ENCODE measurements around the gene ACVR1.

The ACVR1 gene

GRCh38 chr2:157874997-157875640 is 1.0 kb downstream of the ACVR1 start:
- H3K27me3 ChIP-seq (ENCODE audit: insufficient read depth, low read length, poor library complexity) = no peaks in the 10 kb centered on the region
- peaks cover 26% of the 10 kb centered on the region for H3K4me1 ChIP-seq (ENCODE audit: insufficient read depth, low read length)
- H3K27ac ChIP-seq (ENCODE audit: low read length) = peak overlapping the region; percentile 23; the same call in 1 of the 2 replicates
- ATAC-seq (ENCODE audit: insufficient read depth, low read depth) = peak; percentile 10; the same call in 1 of the 3 replicates
- no peaks in the 10 kb centered on the region for H3K36me3 ChIP-seq (ENCODE audit: insufficient read depth, low read length)
- H3K4me3 ChIP-seq (ENCODE audit: low read depth in 1 of 2, low read length in 2 of 2) = peak overlapping the region; percentile 28 to 65; a peak in 3 of 4 replicates
- H3K9me3 ChIP-seq (ENCODE audit: insufficient read depth, low read length, severe bottlenecking) = no peaks in the 10 kb centered on the region
- no peaks in the 10 kb centered on the region for H4K20me1 ChIP-seq (ENCODE audit: insufficient read depth, low read length)
- no peak for DNase-seq
- peak overlapping the region; percentile 50 for H3K9ac ChIP-seq (ENCODE audit: low read depth, low read length)
- H3K4me2 ChIP-seq (ENCODE audit: insufficient read depth, low read length) = peak overlapping the region; percentile 70
- H2AFZ ChIP-seq (ENCODE audit: low read depth, low read length) = peak overlapping the region; percentile 64
- H3K79me2 ChIP-seq (ENCODE audit: insufficient read depth, low read length) = no peaks in the 10 kb centered on the region
- TF ChIP-seq CTCF (IDR thresholded peaks at IDR 0.05; ENCODE audit: borderline replicate concordance, extremely low read depth, low read length, poor library complexity, severe bottlenecking) (no peak), EZH2 (IDR thresholded peaks at IDR 0.05; ENCODE audit: borderline replicate concordance, low read depth, low read length, severe bottlenecking) (no peak)

GRCh38 chr2:157874348-157874747 is 1.8 kb downstream of the ACVR1 start:
- Histone ChIP-seq H3K9me3 (ENCODE audit: insufficient read depth, low read length, severe bottlenecking) (no peaks in the 10 kb centered on the region), H3K36me3 (ENCODE audit: insufficient read depth, low read length) (no peaks in the 10 kb centered on the region), H3K79me2 (ENCODE audit: insufficient read depth, low read length) (no peaks in the 10 kb centered on the region), H3K4me1 (ENCODE audit: insufficient read depth, low read length) (peaks cover 26% of the 10 kb centered on the region), H3K27ac (ENCODE audit: low read length) (no peak overlapping the region), H3K4me3 (ENCODE audit: low read depth in 1 of 2, low read length in 2 of 2) (peak overlapping the region in 1 of 2 experiments; percentile 65; a peak in 1 of 4 replicates), H3K27me3 (ENCODE audit: insufficient read depth, low read length, poor library complexity) (no peaks in the 10 kb centered on the region), H2AFZ (ENCODE audit: low read depth, low read length) (no peak overlapping the region), H3K4me2 (ENCODE audit: insufficient read depth, low read length) (peak overlapping the region; percentile 70; the same call in 1 of the 2 replicates), H3K9ac (ENCODE audit: low read depth, low read length) (no peak overlapping the region), H4K20me1 (ENCODE audit: insufficient read depth, low read length) (no peaks in the 10 kb centered on the region)
- TF ChIP-seq EZH2 (IDR thresholded peaks at IDR 0.05; ENCODE audit: borderline replicate concordance, low read depth, low read length, severe bottlenecking) (no peak), CTCF (IDR thresholded peaks at IDR 0.05; ENCODE audit: borderline replicate concordance, extremely low read depth, low read length, poor library complexity, severe bottlenecking) (no peak)
- no peak for ATAC-seq (ENCODE audit: insufficient read depth, low read depth)
- DNase-seq = no peak

GRCh38 chr2:157872791-157873190 is 3.3 kb downstream of the ACVR1 start:
- DNase-seq (no peak), ATAC-seq (ENCODE audit: insufficient read depth, low read depth) (no peak)
- H4K20me1 ChIP-seq (ENCODE audit: insufficient read depth, low read length) = no peaks in the 10 kb centered on the region
- no peaks in the 10 kb centered on the region for H3K27me3 ChIP-seq (ENCODE audit: insufficient read depth, low read length, poor library complexity)
- no peak overlapping the region for H3K9ac ChIP-seq (ENCODE audit: low read depth, low read length)
- no peak overlapping the region for H3K4me2 ChIP-seq (ENCODE audit: insufficient read depth, low read length)
- H3K36me3 ChIP-seq (ENCODE audit: insufficient read depth, low read length) = no peaks in the 10 kb centered on the region
- peaks cover 25% of the 10 kb centered on the region for H3K4me1 ChIP-seq (ENCODE audit: insufficient read depth, low read length)
- TF ChIP-seq EZH2 (IDR thresholded peaks at IDR 0.05; ENCODE audit: borderline replicate concordance, low read depth, low read length, severe bottlenecking) = no peak
- TF ChIP-seq CTCF (IDR thresholded peaks at IDR 0.05; ENCODE audit: borderline replicate concordance, extremely low read depth, low read length, poor library complexity, severe bottlenecking) = no peak
- no peaks in the 10 kb centered on the region for H3K9me3 ChIP-seq (ENCODE audit: insufficient read depth, low read length, severe bottlenecking)
- no peak overlapping the region for H2AFZ ChIP-seq (ENCODE audit: low read depth, low read length)
- no peaks in the 10 kb centered on the region for H3K79me2 ChIP-seq (ENCODE audit: insufficient read depth, low read length)
- no peak overlapping the region for H3K4me3 ChIP-seq (ENCODE audit: low read depth in 1 of 2, low read length in 2 of 2)
- H3K27ac ChIP-seq (ENCODE audit: low read length) = no peak overlapping the region
